H1 (cell line): Measurements from ENCODE around the gene SOX15. TPM values are rescaled to one million over a fixed set of nuclear protein-coding genes. Genes with fewer than 3 reads are reported as not detected.

Source experiments
- CTCF ChIA-PET: fragments of 300-600 bp; sonication (Branson Sonifier 250); formaldehyde crosslinking; loops from one replicate; lab custom pipeline; 2021; ENCODE audit not compliant: partially characterized antibody; lab: Charles Lee
- POLR2A ChIA-PET: fragments of 300-600 bp; sonication (Branson Sonifier 250); formaldehyde crosslinking; loops from one replicate; lab custom pipeline; 2021; ENCODE audit warnings: inconsistent platforms; ENCODE audit not compliant: partially characterized antibody; lab: Charles Lee
- DNase-seq, 2 experiments: peaks; one replicate each; pipeline versions ENCODE4 v3.0.0 to v3.0.0-alpha.2; 2010 to 2022; ENCODE audit warnings: low spot score in 2 of 2, low read depth in 1 of 2, mixed read lengths in 1 of 2
- FAIRE-seq: peaks from 2 replicates; lab custom pipeline; 2011; peaks lifted over from hg19 to GRCh38; lab: Jason Lieb, UNC
- H2AFZ ChIP-seq: 2 replicates; pipeline ENCODE4 v1.8.1; 2012; ENCODE audit warnings: low read length, inconsistent platforms
- H2AK5ac ChIP-seq: 2 replicates; pipeline ENCODE4 v1.6.1; 2013; ENCODE audit warnings: low read depth, low read length
- H2BK120ac ChIP-seq: replicated peaks from 2 replicates; pipeline ENCODE3; 2013; ENCODE audit warnings: low read depth, low read length, inconsistent platforms
- H2BK12ac ChIP-seq: 2 replicates; pipeline ENCODE4 v1.6.1; 2013; ENCODE audit warnings: low read depth, low read length
- H2BK15ac ChIP-seq: 2 replicates; pipeline ENCODE4 v1.6.1; 2013; ENCODE audit warnings: low read length
- H2BK20ac ChIP-seq: 2 replicates; pipeline ENCODE4 v1.6.1; 2013; ENCODE audit warnings: low read length
- H2BK5ac ChIP-seq: 2 replicates; pipeline ENCODE4 v1.6.1; 2013; ENCODE audit warnings: low read depth, low read length
- H3K14ac ChIP-seq: 2 replicates; pipeline ENCODE4 v1.6.1; 2013; ENCODE audit warnings: inconsistent platforms; ENCODE audit not compliant: insufficient read length
- H3K18ac ChIP-seq: 2 replicates; pipeline ENCODE4 v1.6.1; 2013; ENCODE audit warnings: low read length; ENCODE audit errors: extremely low read depth
- H3K23ac ChIP-seq: 2 replicates; pipeline ENCODE4 v1.6.1; 2013; ENCODE audit warnings: inconsistent platforms; ENCODE audit not compliant: insufficient read length
- H3K23me2 ChIP-seq: 2 replicates; pipeline ENCODE4 v1.6.1; 2013; ENCODE audit warnings: low read depth, low read length
- H3K27ac ChIP-seq: 2 replicates; pipeline ENCODE4 v1.6.1; 2011; ENCODE audit warnings: low read depth, low read length, inconsistent platforms
- H3K27me3 ChIP-seq, 4 experiments: replicated peaks in 1 of 4; 1 replicate in 1 of 4; 2 replicates in 3 of 4; pipeline versions ENCODE4 v1.6.1 to v1.8.1; 2011 to 2013; ENCODE audit warnings: low read length in 3 of 4, mild to moderate bottlenecking in 3 of 4, inconsistent platforms in 2 of 4, mixed read lengths in 2 of 4, moderate library complexity in 1 of 4; ENCODE audit not compliant: control insufficient read depth in 3 of 4, insufficient read depth in 3 of 4; ENCODE audit errors: extremely low read depth in 1 of 4
- H3K36me3 ChIP-seq, 4 experiments: 2 replicates each; pipeline versions ENCODE4 v1.6.1 to v1.8.1; 2011 to 2013; ENCODE audit warnings: mild to moderate bottlenecking in 4 of 4, low read length in 3 of 4, moderate library complexity in 2 of 4, control low read depth in 1 of 4, inconsistent platforms in 1 of 4; ENCODE audit not compliant: insufficient read depth in 4 of 4, control insufficient read depth in 2 of 4
- H3K4ac ChIP-seq: replicated peaks from 2 replicates; pipeline ENCODE3; 2013; ENCODE audit warnings: low read length, low read depth, mixed read lengths, inconsistent platforms; ENCODE audit not compliant: insufficient read length
- H3K4me1 ChIP-seq, 4 experiments: replicated peaks in 1 of 4; 1 replicate in 1 of 4; 2 replicates in 3 of 4; pipeline versions ENCODE4 v1.6.1 to v1.8.1; 2011 to 2013; ENCODE audit warnings: low read length in 3 of 4, inconsistent platforms in 2 of 4, mixed read lengths in 1 of 4; ENCODE audit not compliant: insufficient read depth in 4 of 4, control insufficient read depth in 3 of 4
- H3K4me2 ChIP-seq, 2 experiments: 2 replicates each; pipeline versions ENCODE4 v1.6.1 to v1.8.1; 2011 to 2013; ENCODE audit warnings: low read depth in 2 of 2, low read length in 2 of 2, control low read depth in 1 of 2, inconsistent platforms in 1 of 2, mild to moderate bottlenecking in 1 of 2; ENCODE audit not compliant: insufficient read depth in 1 of 2
- H3K4me3 ChIP-seq, 4 experiments: fragments of 200-600, 300-600 bp in 1 of 4; sonication (generic), shearing (Covaris generic), sonication (Bioruptor Twin) in 1 of 4; 2 replicates each; pipeline versions ENCODE4 v1.5.1 to v1.8.1; 2011 to 2016; ENCODE audit warnings: low read length in 4 of 4, low read depth in 3 of 4, control low read depth in 2 of 4, inconsistent platforms in 2 of 4, mild to moderate bottlenecking in 2 of 4, mixed read lengths in 1 of 4, moderate library complexity in 1 of 4; ENCODE audit not compliant: insufficient read depth in 2 of 4; ENCODE audit errors: extremely low read depth in 1 of 4
- H3K56ac ChIP-seq: replicated peaks from 2 replicates; pipeline ENCODE3; 2013; ENCODE audit warnings: low read depth, mild to moderate bottlenecking, mixed read lengths, low read length, inconsistent platforms; ENCODE audit not compliant: insufficient read length
- H3K79me1 ChIP-seq: 2 replicates; pipeline ENCODE4 v1.6.1; 2013; ENCODE audit warnings: low read depth, low read length, control low read depth
- H3K79me2 ChIP-seq, 2 experiments: 2 replicates each; pipeline versions ENCODE4 v1.6.1 to v1.8.1; 2012 to 2013; ENCODE audit warnings: low read length in 2 of 2, mild to moderate bottlenecking in 2 of 2, inconsistent platforms in 1 of 2; ENCODE audit not compliant: insufficient read depth in 2 of 2, control insufficient read depth in 1 of 2
- H3K9ac ChIP-seq, 4 experiments: replicated peaks in 1 of 4; 1 replicate in 1 of 4; 2 replicates in 3 of 4; pipeline versions ENCODE4 v1.6.1 to v1.8.1; 2011 to 2013; ENCODE audit warnings: low read depth in 3 of 4, low read length in 3 of 4, control low read depth in 2 of 4, mild to moderate bottlenecking in 2 of 4, moderate library complexity in 2 of 4, inconsistent platforms in 1 of 4; ENCODE audit errors: extremely low read depth in 1 of 4
- H3K9me3 ChIP-seq, 2 experiments: 2 replicates each; pipeline versions ENCODE4 v1.6.1 to v1.8.1; 2012 to 2013; ENCODE audit warnings: mild to moderate bottlenecking in 2 of 2, moderate library complexity in 2 of 2, control low read depth in 1 of 2, inconsistent platforms in 1 of 2, low read depth in 1 of 2, low read length in 1 of 2, mixed read lengths in 1 of 2; ENCODE audit not compliant: insufficient read depth in 2 of 2
- H4K20me1 ChIP-seq, 2 experiments: replicated peaks in 1 of 2; 2 replicates each; pipeline versions ENCODE3 to v1.8.1; 2011 to 2013; ENCODE audit warnings: inconsistent platforms in 2 of 2, low read length in 2 of 2, mild to moderate bottlenecking in 1 of 2; ENCODE audit not compliant: insufficient read depth in 2 of 2, control insufficient read depth in 1 of 2
- H4K5ac ChIP-seq: 2 replicates; pipeline ENCODE4 v1.6.1; 2013; ENCODE audit warnings: low read length, low read depth, mixed read lengths, inconsistent platforms; ENCODE audit not compliant: insufficient read length
- H4K8ac ChIP-seq: 2 replicates; pipeline ENCODE4 v1.8.0; 2013; ENCODE audit warnings: mild to moderate bottlenecking, moderate library complexity, low read length, inconsistent platforms; ENCODE audit not compliant: insufficient read depth; ENCODE audit errors: extremely low read depth
- H4K91ac ChIP-seq: replicated peaks from 2 replicates; pipeline ENCODE3; 2013; ENCODE audit warnings: low read length, mixed read lengths, inconsistent platforms; ENCODE audit not compliant: insufficient read length
- ATF3 ChIP-seq: IDR thresholded peaks from 2 replicates; pipeline ENCODE4 v1.6.1; 2011; ENCODE audit warnings: low read depth, mild to moderate bottlenecking, low read length; ENCODE audit not compliant: insufficient read depth
- BRCA1 ChIP-seq: IDR thresholded peaks from 2 replicates; pipeline ENCODE4 v1.6.1; 2012; ENCODE audit warnings: low read depth, low read length, improper control_type of control experiment
- CREB1 ChIP-seq: IDR thresholded peaks from 2 replicates; pipeline ENCODE4 v1.6.1; 2012; ENCODE audit warnings: inconsistent platforms
- EGR1 ChIP-seq: IDR thresholded peaks from 2 replicates; pipeline ENCODE4 v1.6.1; 2011; ENCODE audit warnings: low read depth, low read length, borderline replicate concordance
- EZH2 ChIP-seq: fragments of 200-600 bp; sonication (generic); IDR thresholded peaks from 2 replicates; pipeline ENCODE4 v1.7.1; 2012; ENCODE audit warnings: low read depth, mild to moderate bottlenecking, moderate library complexity, low read length, inconsistent platforms; ENCODE audit not compliant: severe bottlenecking
- FOSL1 ChIP-seq: IDR thresholded peaks from 2 replicates; pipeline ENCODE4 v1.6.1; 2011; ENCODE audit warnings: mild to moderate bottlenecking, low read depth, low read length, moderate library complexity; ENCODE audit not compliant: insufficient read depth
- POLR2A ChIP-seq, 2 experiments: IDR thresholded peaks; 1 replicate in 1 of 2; 2 replicates in 1 of 2; pipeline ENCODE4 v1.6.1; 2011; ENCODE audit warnings: low read depth in 2 of 2, low read length in 2 of 2, mild to moderate bottlenecking in 2 of 2; ENCODE audit errors: control extremely low read depth in 1 of 2
- POLR2AphosphoS5 ChIP-seq: IDR thresholded peaks from 2 replicates; pipeline ENCODE4 v1.6.1; 2011; ENCODE audit warnings: low read depth, low read length
- RNF2 ChIP-seq: fragments of 200-900, 300-1000 bp; sonication (generic); IDR thresholded peaks from 2 replicates; pipeline ENCODE4 v1.7.1; 2016; ENCODE audit warnings: borderline replicate concordance, low read depth, mild to moderate bottlenecking, antibody characterized with exemption, low read length; ENCODE audit not compliant: poor library complexity, severe bottlenecking; ENCODE audit errors: missing control alignments
- SAP30 ChIP-seq: fragments of 300-600 bp; sonication (generic); IDR thresholded peaks from 2 replicates; pipeline ENCODE4 v1.7.1; 2012; ENCODE audit warnings: low read length, moderate library complexity, mild to moderate bottlenecking, inconsistent platforms; ENCODE audit not compliant: insufficient read depth, insufficient replicate concordance
- TAF7 ChIP-seq: optimal IDR thresholded peaks from 2 replicates; pipeline ENCODE3; 2011; ENCODE audit warnings: low read depth, mild to moderate bottlenecking, inconsistent platforms, low read length, moderate library complexity, borderline replicate concordance
- WGBS, 2 experiments: shearing (Covaris generic) in 1 of 2; methylation state at CpG; one replicate each; pipeline versions ENCODE4 v1.1.6 to v1.1.7; 2013 to 2015; ENCODE audit warnings: low lambda C conversion rate in 2 of 2, mixed read lengths in 2 of 2, inconsistent platforms in 1 of 2, low coverage in 1 of 2, missing lambda C conversion rate in 1 of 2; ENCODE audit not compliant: insufficient replicate concordance in 2 of 2, insufficient coverage in 1 of 2, insufficient read length in 1 of 2; ENCODE audit errors: extremely low coverage in 1 of 2, missing lambda C conversion rate in 1 of 2; 5-methylcytosine and 5-hydroxymethylcytosine counted together
- polyA plus RNA-seq, 7 experiments: library from polyadenylated mRNA; depleted of rRNA in 3 of 7; stranded (reverse) in 5 of 7; unstranded in 2 of 7; fragments of >200 nt in 5 of 7; fragments of 200-250 nt in 2 of 7; gene quantifications; 1 replicate in 5 of 7; 2 replicates in 1 of 7; 4 replicates in 1 of 7; pipeline versions ENCODE4 v1.2.1 to v1.2.3, GENCODE V29; 2011 to 2013; ENCODE audit warnings: missing spikeins in 2 of 7, mixed read lengths in 2 of 7
- total RNA-seq: library from RNA; stranded (reverse); fragmentation: NEBNext Ultra II Directional; extraction: Animal tissue kit (Norgen Biotek cat#: 25700); gene quantifications from 2 replicates; pipeline ENCODE4 v1.2.1, GENCODE V29; 2021

The SOX15 gene
- total and polyA plus RNA-seq, 2 of the 8 experiments (the other 6 are each of a cell fraction or from before 2014, with no cell fraction given) = 14.3 to 26.8 TPM

GRCh38 chr17:7574176-7574953 lies 15.5 kb downstream of the SOX15 start:
- no peak overlapping the region for H4K5ac ChIP-seq
- no peak overlapping the region for H3K4ac ChIP-seq
- 63% methylated on average over 15 of the region's 15 CpGs; no CpG with 5 or more reads in 1 of the 2 experiments for WGBS, 2 experiments
- peaks cover 4 to 10% (median 7%) of the 10 kb centered on the region in 4 experiments for H3K4me1 ChIP-seq
- no peak overlapping the region for H2BK12ac ChIP-seq
- H3K27ac ChIP-seq = peak overlapping the region; percentile 99; the same call in 1 of the 2 replicates
- no peak overlapping the region for H3K23ac ChIP-seq
- H2AK5ac ChIP-seq = no peak overlapping the region
- no peak overlapping the region for H2BK20ac ChIP-seq
- H3K79me1 ChIP-seq = peaks cover 6% of the 10 kb centered on the region
- H4K8ac ChIP-seq = no peak overlapping the region
- no peak overlapping the region for H2BK15ac ChIP-seq
- no peak overlapping the region for H3K14ac ChIP-seq
- no peaks in the 10 kb centered on the region for H3K27me3 ChIP-seq
- peaks cover 4% of the 10 kb centered on the region for H3K23me2 ChIP-seq
- peak overlapping the region; percentile 71 to 97 for H3K4me2 ChIP-seq
- peaks cover 23 to 39% of the 10 kb centered on the region in 2 experiments for H3K79me2 ChIP-seq
- peaks cover 48 to 78% (median 67%) of the 10 kb centered on the region in 4 experiments for H3K36me3 ChIP-seq
- no peak overlapping the region for H4K91ac ChIP-seq
- no peaks in the 10 kb centered on the region for H3K9me3 ChIP-seq
- peak overlapping the region; percentile 62 to 100 (median 76) for H3K9ac ChIP-seq
- H2BK120ac ChIP-seq = no peak overlapping the region
- peaks cover 27 to 34% of the 10 kb centered on the region in 2 experiments for H4K20me1 ChIP-seq
- H3K18ac ChIP-seq = no peak overlapping the region
- POLR2A ChIA-PET = interaction anchor here (0.7 to 37.5 kb wide), 45 partner anchors 8 to 367 kb away, joined by 3 to 1144 read pairs (median 4); partner anchors contain the start of genes ACAP1, ATP1B2, CD68 and CHRNB1
- H3K56ac ChIP-seq = no peak overlapping the region
- FAIRE-seq (no peak), DNase-seq (no peak)
- H2AFZ ChIP-seq = no peak overlapping the region
- CTCF ChIA-PET = interaction anchor here (1.0 to 3.6 kb wide), 6 partner anchors 9 to 60 kb away, joined by 3 to 24 read pairs (median 6); partner anchors contain the start of genes MPDU1 and SOX15
- 0 out of 2 replicates have a peak overlapping the region, but pooled peaks have one; percentile 8 for H2BK5ac ChIP-seq
- peak overlapping the region; percentile 97 to 99 (median 98) for H3K4me3 ChIP-seq
- TF ChIP-seq BRCA1 (no peak), FOSL1 (no peak), TAF7 (no peak), EGR1 (no peak), SAP30 (no peak), ATF3 (no peak), POLR2A (IDR thresholded peaks at IDR 0.05; ENCODE audit: control extremely low read depth in 1 of 2, low read depth in 2 of 2, low read length in 2 of 2) (peak; percentile 5 to 69), RNF2 (no peak), POLR2AphosphoS5 (peak; percentile 66), EZH2 (no peak), CREB1 (no peak)
